Endothelial cell of umbilical vein (primary cell): ENCODE measurements around the gene BRD1. TPM values are rescaled to one million over a fixed set of nuclear protein-coding genes. Genes with fewer than 3 reads are reported as not detected.

Experiments used
- BruUV-seq: library from RNA; stranded (reverse); fragments of 400-500 nt; replicated peaks from 2 replicates; lab custom pipeline; 2021; lab: Mats Ljungman, UMichigan
- CTCF ChIA-PET: fragments of 300-600, 350-600 bp; sonication (Branson Sonifier 250); formaldehyde crosslinking; loops from one replicate; lab custom pipeline; 2021; ENCODE audit warnings: antibody characterized with exemption, inconsistent platforms; lab: Charles Lee
- POLR2A ChIA-PET: fragments of 300-600, 350-600 bp; sonication (Branson Sonifier 250); formaldehyde crosslinking; loops from one replicate; lab custom pipeline; 2021; ENCODE audit warnings: antibody characterized with exemption, inconsistent platforms; lab: Charles Lee
- DNase-seq: peaks from one replicate; pipeline ENCODE4 v3.0.0-alpha.2; 2011; ENCODE audit warnings: low read depth, low spot score
- FAIRE-seq: peaks from 2 replicates; lab custom pipeline; 2011; peaks lifted over from hg19 to GRCh38; lab: Jason Lieb, UNC
- H2AFZ ChIP-seq: 2 replicates; pipeline ENCODE4 v1.6.0; 2012; ENCODE audit warnings: low read depth, low read length, control low read depth, inconsistent platforms
- H3K27ac ChIP-seq: 2 replicates; pipeline ENCODE4 v1.5.1; 2011; ENCODE audit warnings: low read depth, mild to moderate bottlenecking, control low read depth, low read length, moderate library complexity; ENCODE audit not compliant: insufficient read depth
- H3K27me3 ChIP-seq, 2 experiments: 2 replicates each; pipeline versions ENCODE4 v1.6.0 to v1.6.1; 2011; ENCODE audit warnings: low read length in 2 of 2, mixed read lengths in 1 of 2; ENCODE audit not compliant: control insufficient read depth in 2 of 2, insufficient read depth in 2 of 2
- H3K36me3 ChIP-seq, 2 experiments: 2 replicates in 1 of 2; 3 replicates in 1 of 2; pipeline ENCODE4 v1.5.1; 2011; ENCODE audit warnings: low read length in 2 of 2, mild to moderate bottlenecking in 1 of 2, moderate library complexity in 1 of 2; ENCODE audit not compliant: control insufficient read depth in 2 of 2, insufficient read depth in 2 of 2; ENCODE audit errors: extremely low read depth in 1 of 2
- H3K4me1 ChIP-seq: 3 replicates; pipeline ENCODE4 v1.5.1; 2011; ENCODE audit warnings: mild to moderate bottlenecking, low read length; ENCODE audit not compliant: control insufficient read depth, insufficient read depth; ENCODE audit errors: extremely low read depth
- H3K4me2 ChIP-seq: 2 replicates; pipeline ENCODE4 v1.6.1; 2011; ENCODE audit warnings: low read length, control low read depth, mixed read lengths; ENCODE audit not compliant: insufficient read depth
- H3K4me3 ChIP-seq, 3 experiments: fragments of 200-600 bp in 1 of 3; sonication (generic), shearing (Covaris generic) in 1 of 3; replicated peaks in 1 of 3; 2 replicates each; pipeline ENCODE4 v1.5.1; 2011 to 2016; ENCODE audit warnings: control low read depth in 3 of 3, low read length in 3 of 3, mild to moderate bottlenecking in 2 of 3, inconsistent platforms in 1 of 3, low read depth in 1 of 3, moderate library complexity in 1 of 3; ENCODE audit not compliant: insufficient read depth in 1 of 3
- H3K79me2 ChIP-seq: 2 replicates; pipeline ENCODE4 v1.6.0; 2012; ENCODE audit warnings: low read length, inconsistent platforms; ENCODE audit not compliant: control insufficient read depth, insufficient read depth
- H3K9ac ChIP-seq: replicated peaks from 2 replicates; pipeline ENCODE3; 2011; ENCODE audit warnings: low read length, control low read depth; ENCODE audit not compliant: insufficient read depth; ENCODE audit errors: extremely low read depth
- H3K9me1 ChIP-seq: replicated peaks from 3 replicates; pipeline ENCODE4 v1.6.0; 2011; ENCODE audit warnings: mild to moderate bottlenecking, low read length; ENCODE audit not compliant: control insufficient read depth, insufficient read depth; ENCODE audit errors: extremely low read depth
- H3K9me3 ChIP-seq: replicated peaks from 2 replicates; pipeline ENCODE4 v1.5.1; 2012; ENCODE audit warnings: low read length, inconsistent platforms; ENCODE audit not compliant: control insufficient read depth, insufficient read depth
- H4K20me1 ChIP-seq: replicated peaks from 2 replicates; pipeline ENCODE3; 2011; ENCODE audit warnings: mild to moderate bottlenecking, low read length; ENCODE audit not compliant: control insufficient read depth, insufficient read depth; ENCODE audit errors: extremely low read depth
- EZH2 ChIP-seq: IDR thresholded peaks from 2 replicates; pipeline ENCODE4 v1.6.1; 2012; ENCODE audit warnings: borderline replicate concordance, low read depth, mild to moderate bottlenecking, moderate library complexity, low read length, inconsistent platforms; ENCODE audit not compliant: severe bottlenecking
- FOS ChIP-seq: IDR thresholded peaks from 2 replicates; pipeline ENCODE4 v1.6.1; 2011; ENCODE audit warnings: mild to moderate bottlenecking, low read length, moderate library complexity, borderline replicate concordance; ENCODE audit not compliant: insufficient read depth
- GATA2 ChIP-seq: IDR thresholded peaks from 2 replicates; pipeline ENCODE4 v1.7.0; 2011; ENCODE audit warnings: low read depth, mild to moderate bottlenecking, moderate library complexity, mixed read lengths, low read length; ENCODE audit not compliant: insufficient read length, insufficient read depth
- JUN ChIP-seq: IDR thresholded peaks from 2 replicates; pipeline ENCODE4 v1.6.1; 2011; ENCODE audit warnings: borderline replicate concordance, low read depth; ENCODE audit not compliant: insufficient read length, insufficient read depth
- MAX ChIP-seq: IDR thresholded peaks from 2 replicates; pipeline ENCODE4 v1.6.1; 2011; ENCODE audit not compliant: insufficient read depth, insufficient read length
- MYC ChIP-seq: IDR thresholded peaks from one replicate; pipeline ENCODE4 v1.6.1; 2011; ENCODE audit warnings: mild to moderate bottlenecking, low read depth, low read length
- POLR2A ChIP-seq: IDR thresholded peaks from 2 replicates; pipeline ENCODE4 v1.6.1; 2012; ENCODE audit warnings: low read depth, mild to moderate bottlenecking, control low read depth, low read length
- POLR2AphosphoS5 ChIP-seq: IDR thresholded peaks from 2 replicates; pipeline ENCODE4 v1.6.1; 2012; ENCODE audit warnings: low read depth, mild to moderate bottlenecking, control low read depth, low read length, moderate library complexity; ENCODE audit not compliant: insufficient read depth
- dilution Hi-C: fragments of 300-500 bp; cut with MboI; formaldehyde crosslinking; loops from one replicate; pipeline ENCODE4 v1.15.0; 2019; ENCODE audit warnings: low sequenced_read_pairs; ENCODE audit not compliant: extremely low pct_ligation_motif_present
- intact Hi-C: fragments of 100-400 bp; cut with micrococcal nuclease; formaldehyde crosslinking; loops from one replicate; pipeline ENCODE4 v1.10.0; 2022
- polyA plus RNA-seq, 4 experiments: library from polyadenylated mRNA; depleted of rRNA in 3 of 4; stranded (reverse) in 3 of 4; unstranded in 1 of 4; fragments of >200 nt; gene quantifications; 2 replicates each; pipeline versions ENCODE4 v1.2.1 to v1.2.3, GENCODE V29; 2011 to 2012; ENCODE audit warnings: missing spikeins in 1 of 4
- total RNA-seq: library from RNA; stranded (reverse); gene quantifications from 2 replicates; pipeline ENCODE4 v1.2.3, GENCODE V29; 2021
- TF ChIP-seq, protein P1 (sequence below), 2 donors: IDR thresholded peaks; 1 replicate in 1 of 2; 2 replicates in 1 of 2; pipeline ENCODE4 v1.5.1; 2011; ENCODE audit warnings: low read length in 2 of 2, mild to moderate bottlenecking in 2 of 2, moderate library complexity in 2 of 2, control low read depth in 1 of 2, inconsistent platforms in 1 of 2, low read depth in 1 of 2; ENCODE audit not compliant: insufficient read depth in 1 of 2; ENCODE audit errors: extremely low read depth in 1 of 2

BRD1 gene
- total and polyA plus RNA-seq, 2 donors (not counting 3 experiments of a cell fraction or from before 2014, with no cell fraction given) = 8.1 to 41.1 TPM

DNA sequence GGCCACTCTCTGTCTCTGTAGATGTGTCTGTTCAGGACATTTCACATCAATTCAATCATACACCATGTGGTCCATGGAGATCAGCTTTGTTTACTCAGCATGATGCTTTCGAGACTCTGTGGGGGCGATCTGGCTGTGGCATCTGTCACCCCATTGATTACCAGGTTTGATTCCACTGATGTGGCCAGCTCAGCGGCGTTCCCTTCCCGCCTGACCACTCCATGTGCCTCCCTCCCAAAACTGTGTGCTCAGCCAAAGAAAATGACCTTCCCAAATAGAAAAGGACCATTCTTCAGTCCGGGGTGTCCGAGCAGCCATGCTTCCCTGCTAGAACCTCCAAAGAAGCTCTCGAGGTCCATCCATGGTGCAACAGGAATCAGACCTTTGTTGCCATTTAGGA lies 89.1 kb downstream of the BRD1 start:
- Histone ChIP-seq H3K4me3 (no peak overlapping the region), H4K20me1 (no peaks in the 10 kb centered on the region), H3K79me2 (no peaks in the 10 kb centered on the region), H3K4me2 (no peak overlapping the region), H3K36me3 (no peaks in the 10 kb centered on the region), H3K4me1 (no peaks in the 10 kb centered on the region), H2AFZ (no peak overlapping the region), H3K27ac (no peak overlapping the region), H3K9ac (no peak overlapping the region), H3K27me3 (no peaks in the 10 kb centered on the region), H3K9me1 (no peaks in the 10 kb centered on the region), H3K9me3 (no peaks in the 10 kb centered on the region)
- no TSS peak for BruUV-seq
- TF ChIP-seq MAX (no peak), JUN (no peak), GATA2 (no peak)
- DNase-seq = no peak
- CTCF ChIA-PET = no interaction called here
- POLR2A ChIA-PET = no interaction called here
- intact Hi-C loops (no loop called here), dilution Hi-C loops (no loop called here)
- FAIRE-seq = no peak

DNA sequence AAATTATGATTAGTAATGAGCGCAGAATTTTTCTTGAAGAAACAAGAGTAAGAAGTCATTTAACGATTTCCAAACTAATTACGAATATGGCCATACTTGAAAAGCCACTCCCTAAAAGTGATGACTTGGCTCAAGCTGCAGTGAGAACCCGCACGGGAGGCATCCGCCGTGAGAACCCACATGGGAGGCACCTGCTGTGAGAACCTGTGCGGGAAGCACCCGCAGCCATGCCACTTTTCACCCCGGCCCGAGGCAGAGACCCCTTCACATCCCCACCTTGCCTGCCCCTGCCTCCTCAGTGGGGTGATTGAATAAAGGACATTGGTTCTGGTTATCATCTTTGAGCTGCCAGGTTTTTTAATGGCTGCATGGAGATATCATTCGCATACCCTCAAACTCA lies 89.7 kb downstream of the BRD1 start:
- dilution Hi-C loops = no loop called here

More for the DNA sequence above, 89.7 kb downstream of the BRD1 start:
- no peak for DNase-seq
- TF ChIP-seq MAX = no peak
- no peak for TF ChIP-seq EZH2
- TF ChIP-seq POLR2A = no peak
- no peak for TF ChIP-seq MYC
- TF ChIP-seq, protein P1, sequence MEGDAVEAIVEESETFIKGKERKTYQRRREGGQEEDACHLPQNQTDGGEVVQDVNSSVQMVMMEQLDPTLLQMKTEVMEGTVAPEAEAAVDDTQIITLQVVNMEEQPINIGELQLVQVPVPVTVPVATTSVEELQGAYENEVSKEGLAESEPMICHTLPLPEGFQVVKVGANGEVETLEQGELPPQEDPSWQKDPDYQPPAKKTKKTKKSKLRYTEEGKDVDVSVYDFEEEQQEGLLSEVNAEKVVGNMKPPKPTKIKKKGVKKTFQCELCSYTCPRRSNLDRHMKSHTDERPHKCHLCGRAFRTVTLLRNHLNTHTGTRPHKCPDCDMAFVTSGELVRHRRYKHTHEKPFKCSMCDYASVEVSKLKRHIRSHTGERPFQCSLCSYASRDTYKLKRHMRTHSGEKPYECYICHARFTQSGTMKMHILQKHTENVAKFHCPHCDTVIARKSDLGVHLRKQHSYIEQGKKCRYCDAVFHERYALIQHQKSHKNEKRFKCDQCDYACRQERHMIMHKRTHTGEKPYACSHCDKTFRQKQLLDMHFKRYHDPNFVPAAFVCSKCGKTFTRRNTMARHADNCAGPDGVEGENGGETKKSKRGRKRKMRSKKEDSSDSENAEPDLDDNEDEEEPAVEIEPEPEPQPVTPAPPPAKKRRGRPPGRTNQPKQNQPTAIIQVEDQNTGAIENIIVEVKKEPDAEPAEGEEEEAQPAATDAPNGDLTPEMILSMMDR (IDR thresholded peaks at IDR 0.05; ENCODE audit: extremely low read depth in 1 of 2, insufficient read depth in 1 of 2, low read depth in 1 of 2, low read length in 2 of 2) = no peak
- no peak for TF ChIP-seq JUN
- TF ChIP-seq GATA2 = no peak
- no peak for TF ChIP-seq POLR2AphosphoS5
- no peak for TF ChIP-seq FOS
- no peaks in the 10 kb centered on the region for H3K9me1 ChIP-seq
- no peaks in the 10 kb centered on the region for H3K36me3 ChIP-seq
- H3K79me2 ChIP-seq = no peaks in the 10 kb centered on the region
- no TSS peak for BruUV-seq
- H3K4me3 ChIP-seq = no peak overlapping the region
- CTCF ChIA-PET = no interaction called here
- POLR2A ChIA-PET = no interaction called here
- H2AFZ ChIP-seq = no peak overlapping the region
- no peak overlapping the region for H3K9ac ChIP-seq
- no peaks in the 10 kb centered on the region for H3K9me3 ChIP-seq
- H3K4me2 ChIP-seq = no peak overlapping the region
- H3K27me3 ChIP-seq = no peaks in the 10 kb centered on the region
- no peak for FAIRE-seq
- H4K20me1 ChIP-seq = no peaks in the 10 kb centered on the region
- H3K27ac ChIP-seq = no peak overlapping the region
- no peaks in the 10 kb centered on the region for H3K4me1 ChIP-seq
- intact Hi-C loops = no loop called here
